HG03460 (cell line): ENCODE measurements around the gene CDK12.
"Not testable (repeated sequence)": the region's sequence is repeated elsewhere in the genome, so short reads cannot be mapped to it uniquely, and the experiment has no call there.

ENCODE experiments used
- ATAC-seq: cut with Tn5 transposase; IDR thresholded peaks from one replicate; pipeline ENCODE4 v1.9.1; 2021; ENCODE audit not compliant: unreplicated experiment

CDK12 gene

DNA sequence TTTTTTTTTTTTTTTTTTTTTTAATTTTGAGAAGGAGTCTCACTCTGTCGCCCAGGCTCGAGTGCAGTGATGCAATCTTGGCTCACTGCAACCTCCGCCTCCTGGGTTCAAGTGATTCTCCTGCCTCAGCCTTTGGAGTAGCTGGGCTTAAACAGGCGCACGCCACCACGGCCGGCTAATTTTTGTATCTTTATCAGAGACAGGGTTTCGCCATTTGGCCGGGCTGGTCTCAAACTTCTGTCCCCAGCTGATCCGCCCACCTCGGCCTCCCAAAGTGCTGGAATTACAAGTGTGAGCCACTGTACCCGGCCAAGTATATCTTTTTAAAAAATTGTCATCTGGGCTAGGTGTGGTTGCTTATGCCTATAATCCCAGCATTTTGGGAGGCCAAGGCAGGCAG is 35.6 kb downstream of the CDK12 start:
- not testable (repeated sequence) for ATAC-seq

DNA sequence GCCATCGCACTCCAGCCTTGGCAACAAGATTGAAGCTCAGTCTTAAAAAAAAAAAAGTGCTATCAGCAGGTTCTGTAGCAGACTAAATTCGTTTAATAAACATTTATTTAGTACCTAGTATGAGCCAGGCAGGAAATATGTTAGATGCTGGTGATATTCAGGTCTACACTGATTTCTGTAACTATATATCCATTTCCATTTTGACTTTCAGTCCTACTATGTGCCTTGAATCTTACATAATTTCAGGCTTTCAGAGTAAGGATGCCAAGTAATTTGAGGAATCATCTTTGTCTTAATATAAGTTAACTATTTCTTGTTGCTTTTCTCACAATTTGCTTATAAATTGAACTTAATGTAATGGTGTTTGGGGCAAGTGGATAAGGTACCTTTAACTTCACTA is 46.2 kb downstream of the CDK12 start:
- no peak for ATAC-seq

DNA sequence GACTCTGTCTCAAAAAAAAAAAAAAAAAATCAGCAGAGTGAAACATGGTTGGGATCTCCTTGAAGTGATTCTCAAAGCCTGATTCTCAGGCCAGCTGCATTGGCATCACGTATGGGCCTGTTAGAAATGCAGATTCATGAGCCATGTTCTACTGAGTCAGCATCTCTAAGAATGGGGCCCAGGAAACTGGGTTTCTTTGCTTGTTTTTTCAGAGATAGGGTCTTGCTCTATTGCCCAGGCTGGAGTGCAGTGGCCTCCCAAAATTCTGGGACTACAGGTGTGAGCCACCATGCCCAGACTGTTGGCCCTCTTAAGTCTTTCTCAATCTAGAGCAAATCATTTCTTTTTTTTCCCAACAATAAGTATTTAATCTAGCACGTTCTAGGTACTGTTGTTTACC is 47.7 kb downstream of the CDK12 start:
- no peak for ATAC-seq

DNA sequence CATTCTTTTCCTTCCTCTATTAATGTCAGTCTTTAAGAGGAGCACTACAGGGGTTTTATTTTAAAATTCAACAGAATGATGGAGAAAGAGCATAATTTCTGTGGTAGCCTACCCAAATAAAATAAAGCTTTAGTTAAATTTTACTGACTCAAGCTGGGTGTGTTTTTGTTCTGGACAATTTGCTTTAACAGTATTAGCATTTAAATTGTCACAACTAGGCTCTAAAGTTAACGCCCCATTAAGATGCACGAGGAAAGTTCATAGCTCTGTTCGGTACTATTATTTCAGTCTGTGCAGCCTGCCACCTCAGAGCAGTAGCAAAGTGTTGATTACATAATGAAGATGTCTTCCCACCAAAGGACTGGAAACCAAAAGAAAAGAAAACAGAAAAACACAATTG is 52.0 kb downstream of the CDK12 start:
- ATAC-seq, result no peak

DNA sequence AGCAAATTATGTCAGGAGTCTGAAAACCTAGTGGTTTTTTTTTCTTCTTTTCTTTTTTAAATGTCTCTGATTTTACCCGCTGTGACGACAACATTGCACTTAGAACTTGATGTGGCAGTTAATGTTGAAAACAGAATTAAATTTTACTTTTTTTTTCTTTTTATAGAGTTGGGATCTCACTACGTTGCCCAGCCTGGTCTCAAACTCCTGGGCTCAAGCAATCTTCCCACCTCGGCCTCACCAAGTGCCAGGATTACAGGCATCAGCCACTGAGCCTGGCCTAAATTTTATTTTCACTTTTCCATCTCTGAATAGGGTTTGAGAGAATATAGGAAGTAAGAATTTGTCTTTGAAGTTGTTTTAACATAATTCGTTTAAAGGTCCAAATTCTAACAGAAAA is 52.6 kb downstream of the CDK12 start:
- ATAC-seq, result no peak

DNA sequence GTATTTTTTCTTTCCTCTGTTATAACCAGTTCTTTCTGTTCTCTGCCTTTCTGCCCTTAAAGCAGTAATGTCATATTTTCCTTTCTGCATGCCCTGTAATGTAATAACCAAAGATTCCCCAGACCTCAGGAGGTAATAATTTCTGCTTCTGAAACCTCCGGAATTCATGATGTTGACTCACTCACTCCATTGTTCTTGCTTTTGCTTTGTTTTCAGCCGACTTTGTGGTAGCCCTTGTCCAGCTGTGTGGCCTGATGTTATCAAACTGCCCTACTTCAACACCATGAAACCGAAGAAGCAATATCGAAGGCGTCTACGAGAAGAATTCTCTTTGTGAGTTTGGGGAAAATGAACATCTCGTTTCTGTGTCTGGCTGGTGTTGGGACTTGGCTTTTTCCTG is 55.9 kb downstream of the CDK12 start:
- no peak for ATAC-seq

DNA sequence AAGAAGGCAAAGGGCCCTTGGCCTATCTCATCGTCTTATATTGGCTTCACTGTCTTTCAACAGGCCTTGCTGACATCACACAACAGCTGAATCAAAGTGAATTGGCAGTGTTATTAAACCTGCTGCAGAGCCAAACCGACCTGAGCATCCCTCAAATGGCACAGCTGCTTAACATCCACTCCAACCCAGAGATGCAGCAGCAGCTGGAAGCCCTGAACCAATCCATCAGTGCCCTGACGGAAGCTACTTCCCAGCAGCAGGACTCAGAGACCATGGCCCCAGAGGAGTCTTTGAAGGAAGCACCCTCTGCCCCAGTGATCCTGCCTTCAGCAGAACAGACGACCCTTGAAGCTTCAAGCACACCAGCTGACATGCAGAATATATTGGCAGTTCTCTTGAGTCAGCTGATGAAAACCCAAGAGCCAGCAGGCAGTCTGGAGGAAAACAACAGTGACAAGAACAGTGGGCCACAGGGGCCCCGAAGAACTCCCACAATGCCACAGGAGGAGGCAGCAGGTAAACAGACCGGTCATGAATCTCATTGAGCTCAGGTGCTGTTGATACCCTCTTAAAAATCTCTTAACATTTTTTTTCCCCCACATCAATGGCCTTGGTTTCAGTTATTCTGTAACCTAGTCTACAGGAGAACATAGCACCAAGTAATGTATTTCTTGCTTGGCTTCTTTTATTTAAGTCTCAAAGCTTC is 64.7 kb downstream of the CDK12 start:
- no peak for ATAC-seq

DNA sequence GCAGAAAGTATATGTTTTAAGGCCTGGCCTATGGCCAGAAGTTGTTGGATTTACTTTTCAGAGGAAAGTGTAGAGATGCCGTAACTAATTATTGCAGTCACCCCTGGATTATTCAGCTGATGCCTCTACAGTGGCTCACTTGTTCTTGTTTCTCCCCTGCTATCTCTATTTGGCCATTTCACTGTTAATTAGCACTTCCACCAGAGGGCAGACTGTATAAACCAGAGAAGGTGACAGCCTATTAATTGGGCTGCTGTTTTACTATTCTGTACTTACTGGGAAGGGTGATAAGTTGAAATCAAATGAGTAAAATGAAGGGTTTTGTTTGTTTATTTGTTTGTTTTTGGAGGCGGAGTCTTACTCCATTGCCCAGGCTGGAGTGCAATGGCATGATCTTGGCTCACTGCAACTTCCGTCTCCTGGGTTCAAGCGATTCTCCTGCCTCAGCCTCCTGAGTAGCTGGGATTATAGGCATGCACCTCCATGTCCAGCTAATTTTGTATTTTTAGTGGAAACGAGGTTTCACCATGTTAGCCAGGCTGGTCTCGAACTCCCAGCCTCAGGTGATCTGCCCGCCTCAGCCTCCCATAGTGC is 66.0 kb downstream of the CDK12 start:
- ATAC-seq, result no peak

DNA sequence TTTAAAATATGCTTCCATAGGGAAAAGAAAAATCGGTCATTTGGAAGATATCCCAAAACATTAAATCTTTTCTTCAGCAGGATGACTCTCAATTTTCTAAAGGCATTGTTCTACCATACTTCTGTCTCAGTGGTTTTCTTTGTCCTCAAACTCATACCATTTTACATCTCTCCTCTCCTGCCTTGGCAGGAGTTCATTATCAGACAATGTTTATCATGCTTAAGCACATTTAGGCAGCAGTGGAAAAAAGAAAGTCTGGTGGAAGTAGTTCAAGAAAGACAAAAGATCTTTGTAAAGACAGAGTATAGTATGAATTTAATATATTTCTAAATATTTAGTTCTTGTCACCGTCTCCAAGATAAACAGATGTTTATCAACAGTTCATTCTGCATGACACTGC is 68.2 kb downstream of the CDK12 start:
- no peak for ATAC-seq

DNA sequence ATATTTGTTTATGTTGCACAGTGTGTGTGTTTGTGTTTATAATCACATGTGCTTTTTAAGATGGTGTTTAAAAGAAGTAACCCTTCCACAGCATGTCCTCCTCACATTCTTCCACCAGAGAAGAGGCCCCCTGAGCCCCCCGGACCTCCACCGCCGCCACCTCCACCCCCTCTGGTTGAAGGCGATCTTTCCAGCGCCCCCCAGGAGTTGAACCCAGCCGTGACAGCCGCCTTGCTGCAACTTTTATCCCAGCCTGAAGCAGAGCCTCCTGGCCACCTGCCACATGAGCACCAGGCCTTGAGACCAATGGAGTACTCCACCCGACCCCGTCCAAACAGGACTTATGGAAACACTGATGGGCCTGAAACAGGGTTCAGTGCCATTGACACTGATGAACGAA is 69.2 kb downstream of the CDK12 start:
- no peak for ATAC-seq

DNA sequence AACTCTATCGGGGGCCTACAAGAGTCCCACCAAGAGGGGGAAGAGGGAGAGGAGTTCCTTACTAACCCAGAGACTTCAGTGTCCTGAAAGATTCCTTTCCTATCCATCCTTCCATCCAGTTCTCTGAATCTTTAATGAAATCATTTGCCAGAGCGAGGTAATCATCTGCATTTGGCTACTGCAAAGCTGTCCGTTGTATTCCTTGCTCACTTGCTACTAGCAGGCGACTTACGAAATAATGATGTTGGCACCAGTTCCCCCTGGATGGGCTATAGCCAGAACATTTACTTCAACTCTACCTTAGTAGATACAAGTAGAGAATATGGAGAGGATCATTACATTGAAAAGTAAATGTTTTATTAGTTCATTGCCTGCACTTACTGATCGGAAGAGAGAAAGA is 70.0 kb downstream of the CDK12 start:
- no peak for ATAC-seq

DNA sequence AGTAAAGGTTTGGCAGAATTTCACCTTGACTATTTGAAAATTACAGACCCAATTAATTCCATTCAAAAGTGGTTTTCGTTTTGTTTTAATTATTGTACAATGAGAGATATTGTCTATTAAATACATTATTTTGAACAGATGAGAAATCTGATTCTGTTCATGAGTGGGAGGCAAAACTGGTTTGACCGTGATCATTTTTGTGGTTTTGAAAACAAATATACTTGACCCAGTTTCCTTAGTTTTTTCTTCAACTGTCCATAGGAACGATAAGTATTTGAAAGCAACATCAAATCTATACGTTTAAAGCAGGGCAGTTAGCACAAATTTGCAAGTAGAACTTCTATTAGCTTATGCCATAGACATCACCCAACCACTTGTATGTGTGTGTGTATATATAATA is 72.6 kb downstream of the CDK12 start:
- ATAC-seq, result no peak

DNA sequence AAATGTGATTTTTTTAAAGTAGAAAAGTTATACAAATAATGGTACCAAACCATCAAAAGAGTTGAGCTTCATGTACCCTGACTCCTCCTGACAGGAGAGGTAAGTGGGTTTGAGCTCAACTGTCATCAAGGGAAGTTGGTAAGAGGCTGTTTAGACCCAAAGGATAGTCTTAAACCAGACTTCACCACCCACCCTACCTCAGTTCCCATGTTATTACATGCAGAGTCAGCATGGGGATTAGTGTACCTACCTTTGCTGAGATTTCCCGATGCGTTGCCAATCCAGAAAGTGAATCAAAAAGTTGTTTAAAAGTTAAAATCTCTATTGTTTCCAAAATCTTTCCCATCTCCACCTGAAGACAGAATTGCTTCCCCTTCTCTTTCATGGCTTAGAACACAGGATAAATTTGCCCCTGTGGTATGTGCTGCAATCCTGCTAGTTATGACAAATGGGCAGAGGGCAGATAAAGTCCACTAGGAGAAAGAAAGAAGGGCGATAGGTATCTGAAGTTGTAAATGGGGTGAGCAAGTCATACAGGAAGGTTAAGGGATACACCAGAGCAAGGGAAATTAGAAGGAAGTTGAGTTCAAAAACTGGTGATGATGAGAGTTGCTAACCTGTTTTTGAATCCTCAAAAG is 73.6 kb downstream of the CDK12 start:
- ATAC-seq, result no peak

DNA sequence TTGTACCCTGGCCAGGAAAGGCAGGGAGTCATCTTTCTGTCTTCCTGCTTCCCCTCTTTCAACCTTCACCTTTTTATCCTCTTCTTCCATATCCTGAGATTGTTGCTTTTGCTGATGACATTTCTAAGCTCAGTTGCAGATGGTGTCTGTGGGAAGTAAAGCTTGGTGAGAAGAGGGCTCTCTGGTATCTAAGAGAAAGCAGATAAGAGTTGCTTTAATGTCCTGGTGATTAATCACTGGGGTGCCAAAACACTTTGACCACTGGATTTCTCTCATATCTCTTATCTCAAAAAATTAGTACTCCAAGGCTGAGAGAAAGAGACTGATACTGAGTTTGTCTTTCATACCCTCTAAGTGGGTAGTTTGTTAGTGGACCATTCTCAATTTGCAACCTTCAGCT is 75.2 kb downstream of the CDK12 start:
- no peak for ATAC-seq

DNA sequence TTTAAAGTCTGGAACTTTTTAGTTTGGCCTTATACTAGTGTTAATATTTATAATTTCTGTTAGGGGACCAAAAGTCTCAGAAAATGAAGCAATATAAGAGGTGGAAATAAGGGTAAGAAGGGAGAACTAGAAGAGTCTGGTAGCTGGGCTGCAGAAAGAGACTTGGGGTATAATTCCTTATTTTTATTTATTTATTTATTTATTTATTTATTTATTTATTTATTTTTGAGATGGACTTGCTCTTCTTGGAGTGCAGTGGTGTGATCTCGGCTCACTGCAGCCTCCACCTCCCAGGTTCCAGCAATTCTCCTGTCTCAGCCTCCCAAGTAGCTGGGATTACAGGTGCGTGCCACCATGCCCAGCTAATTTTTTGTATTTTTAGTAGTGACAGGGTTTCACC is 76.1 kb downstream of the CDK12 start:
- not testable (repeated sequence) for ATAC-seq

DNA sequence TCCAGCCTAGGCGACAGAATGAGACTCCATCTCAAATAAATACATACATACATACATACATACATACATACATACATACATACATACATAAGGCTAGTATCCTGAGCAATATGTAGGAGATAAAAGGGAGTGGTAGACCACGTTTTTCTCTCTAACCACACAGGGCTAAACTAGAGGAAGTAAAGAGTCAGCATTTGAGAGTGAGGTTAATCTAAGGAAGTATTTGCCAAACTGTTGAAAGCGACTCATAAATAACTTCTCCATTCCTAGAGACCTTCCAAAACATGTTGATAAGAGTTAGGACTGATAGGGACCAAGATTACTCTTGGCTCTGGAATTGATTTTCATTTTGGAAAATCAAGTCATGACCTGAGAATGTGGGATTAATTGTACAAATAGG is 77.6 kb downstream of the CDK12 start:
- no peak for ATAC-seq

DNA sequence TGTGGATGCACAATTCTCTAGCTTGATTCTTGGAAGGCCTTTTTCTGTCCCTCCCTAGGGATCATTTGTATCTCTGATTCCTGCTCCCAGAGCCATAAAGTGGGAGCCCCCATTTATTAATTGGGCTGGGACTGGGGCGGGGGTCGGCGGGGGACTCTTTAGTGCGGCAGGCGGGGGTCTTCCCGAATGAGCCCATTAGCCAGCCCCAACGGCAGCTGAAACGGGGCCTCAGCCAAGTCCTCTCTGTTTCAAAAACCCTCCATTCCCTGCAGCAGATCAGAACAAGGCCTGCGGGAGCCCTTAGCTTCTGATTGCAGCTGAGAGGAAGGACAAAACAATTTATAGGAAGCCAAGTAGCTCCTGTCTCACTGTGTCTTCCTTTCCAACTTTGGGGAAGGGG is 79.3 kb downstream of the CDK12 start:
- no peak for ATAC-seq

DNA sequence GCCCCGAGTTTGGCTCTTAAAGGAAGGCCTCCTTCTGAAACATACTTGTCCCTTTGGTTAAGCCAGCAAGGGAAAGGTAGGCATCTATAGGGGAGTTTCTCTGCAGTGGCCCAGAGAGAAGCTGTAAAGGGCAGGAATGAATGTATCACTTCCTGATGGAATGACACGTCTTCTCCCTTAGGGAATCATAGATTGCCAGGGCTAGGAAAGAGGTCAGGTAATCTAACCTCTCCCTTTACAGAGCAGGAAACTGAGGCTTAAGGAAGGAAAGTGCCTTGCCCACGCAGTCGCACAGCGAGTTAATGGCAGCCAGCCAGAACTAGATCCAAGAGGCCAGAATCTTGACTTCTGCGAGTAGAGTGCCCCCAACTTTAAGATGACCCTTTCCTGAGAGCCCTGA is 80.4 kb downstream of the CDK12 start:
- no peak for ATAC-seq

DNA sequence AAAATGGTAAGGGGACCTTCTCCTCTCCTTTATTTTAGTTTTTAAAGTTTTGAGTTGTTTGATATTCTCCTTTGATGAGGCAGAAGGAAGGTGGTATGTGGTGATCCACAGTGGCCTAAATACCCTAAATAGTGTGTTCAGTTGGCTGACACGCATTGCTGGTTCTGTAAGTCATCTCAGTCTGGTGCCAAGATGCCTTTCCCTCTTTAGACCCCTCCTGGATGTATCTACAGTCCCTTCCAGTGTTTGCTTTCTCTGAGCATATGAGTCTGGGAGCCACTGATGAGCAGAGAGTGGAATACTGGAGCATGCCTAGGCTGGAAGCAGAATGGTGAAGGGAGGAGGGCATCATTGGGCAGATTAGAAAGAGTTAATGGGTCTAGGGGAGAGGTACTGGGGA is 81.9 kb downstream of the CDK12 start:
- ATAC-seq, result no peak

DNA sequence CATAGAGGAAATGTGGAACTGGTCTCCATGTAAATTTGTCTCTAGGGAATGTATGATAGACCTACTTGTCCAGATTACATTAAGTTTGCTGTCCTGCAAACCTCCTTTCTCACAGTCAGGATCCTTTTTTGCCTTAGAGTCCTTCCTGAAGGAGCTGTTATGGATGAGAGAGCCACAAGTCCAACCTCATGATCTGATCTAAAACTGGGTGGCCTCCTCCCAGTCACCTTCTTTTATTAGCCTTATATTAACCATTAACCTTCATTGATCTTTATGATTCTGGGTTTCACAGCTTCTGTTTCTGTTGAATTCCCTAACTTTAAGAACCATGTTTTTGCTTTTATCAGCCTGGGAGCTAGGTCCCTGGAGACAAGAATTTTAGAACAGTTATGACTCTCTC is 82.4 kb downstream of the CDK12 start:
- no peak for ATAC-seq

DNA sequence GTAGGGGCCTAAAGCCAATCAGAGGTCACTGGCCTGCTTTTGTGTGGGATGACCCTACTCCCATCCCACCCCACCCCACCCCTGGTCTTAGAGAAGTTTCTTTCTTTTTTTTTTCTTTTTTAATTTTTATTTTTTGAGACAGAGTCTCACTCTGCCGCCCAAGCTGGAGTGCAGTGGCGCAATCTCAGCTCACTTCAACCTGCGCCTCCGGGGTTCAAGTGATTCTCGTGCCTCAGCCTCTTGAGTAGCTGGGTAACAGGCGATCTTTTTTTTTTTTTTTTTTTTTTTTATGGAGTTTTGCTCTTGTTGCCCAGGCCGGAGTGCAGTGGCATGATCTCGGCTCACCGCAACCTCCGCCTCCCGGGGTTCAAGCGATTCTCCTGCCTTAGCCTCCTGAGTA is 83.1 kb downstream of the CDK12 start:
- ATAC-seq, result not testable (repeated sequence)

DNA sequence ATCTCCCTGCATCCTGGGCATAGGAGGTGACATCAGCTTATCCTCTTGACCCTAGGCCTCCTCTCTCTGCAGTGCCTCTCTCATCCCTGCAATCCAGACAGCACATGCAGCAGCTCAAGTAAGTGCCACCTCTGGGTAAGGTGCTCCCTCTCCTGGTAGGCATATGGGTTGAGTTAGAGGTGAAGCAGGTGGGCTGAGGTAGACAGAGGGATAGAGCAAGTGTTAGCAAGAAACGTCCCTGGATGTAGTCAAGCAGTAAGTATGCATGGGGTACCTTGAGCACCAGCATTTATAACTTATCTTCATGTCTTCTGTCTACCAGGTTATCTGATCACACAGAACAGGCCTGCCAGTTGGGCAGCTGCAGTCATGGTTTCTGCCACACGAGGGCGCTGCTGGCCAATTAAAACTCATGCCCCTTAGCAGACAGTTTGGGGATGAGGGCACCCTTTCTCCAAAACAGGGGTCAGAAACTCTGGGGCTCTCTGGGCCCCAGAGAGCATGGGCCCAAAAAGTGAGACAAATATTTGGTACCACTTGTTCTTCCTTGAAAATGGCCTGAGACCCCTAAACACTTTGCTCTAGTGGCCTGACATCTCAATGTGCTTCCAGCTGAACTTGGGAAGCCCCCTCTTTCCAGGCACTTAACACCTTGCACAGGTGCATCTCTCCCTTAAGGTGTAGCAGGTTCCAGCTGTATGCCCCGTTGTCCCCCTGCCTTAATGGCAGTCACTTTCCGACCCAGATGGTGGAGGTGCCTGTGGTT is 86.6 kb downstream of the CDK12 start:
- no peak for ATAC-seq
